Hematopoietic multipotent progenitor cell treated with erythropoietin and hydrocortisone succinate and interleukin-3 and kit ligand, for 17 days (in vitro differentiated cells): Measurements from ENCODE around the gene ELMO3.
A peak's percentile ranks its signal among the peaks of the same experiment; 100 is the strongest.

ENCODE experiments used
- DNase-seq: peaks from one replicate; pipeline ENCODE4 v3.0.0-alpha.2; 2015; ENCODE audit warnings: low spot score

The ELMO3 gene

GRCh38 chr16:67197704-67198103, 1.2 kb upstream of the ELMO3 start:
- no peak for DNase-seq

DNA sequence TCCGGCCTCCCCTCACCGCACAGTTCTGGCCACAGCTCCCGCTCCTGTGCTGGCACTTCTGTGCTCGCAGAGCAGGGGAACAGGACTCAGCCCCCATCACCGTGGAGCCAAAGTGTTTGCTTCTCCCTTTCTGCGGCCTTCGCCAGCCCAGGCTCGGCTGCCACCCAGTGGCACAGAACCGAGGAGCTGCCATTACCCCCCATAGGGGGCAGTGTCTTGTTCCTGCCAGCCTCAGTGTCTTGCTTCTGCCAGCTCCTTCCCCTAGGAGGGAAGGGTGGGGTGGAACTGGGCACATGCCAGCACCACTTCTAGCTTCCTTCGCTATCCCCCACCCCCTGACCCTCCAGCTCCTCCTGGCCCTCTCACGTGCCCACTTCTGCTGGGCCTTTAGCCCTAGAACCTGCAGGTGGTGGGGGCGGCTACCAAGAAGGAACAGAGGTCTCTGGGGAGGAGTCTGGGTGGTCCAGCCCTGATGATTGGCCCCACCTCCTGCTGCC, 645 bp upstream of the ELMO3 start:
- DNase-seq: peak; percentile 80

DNA sequence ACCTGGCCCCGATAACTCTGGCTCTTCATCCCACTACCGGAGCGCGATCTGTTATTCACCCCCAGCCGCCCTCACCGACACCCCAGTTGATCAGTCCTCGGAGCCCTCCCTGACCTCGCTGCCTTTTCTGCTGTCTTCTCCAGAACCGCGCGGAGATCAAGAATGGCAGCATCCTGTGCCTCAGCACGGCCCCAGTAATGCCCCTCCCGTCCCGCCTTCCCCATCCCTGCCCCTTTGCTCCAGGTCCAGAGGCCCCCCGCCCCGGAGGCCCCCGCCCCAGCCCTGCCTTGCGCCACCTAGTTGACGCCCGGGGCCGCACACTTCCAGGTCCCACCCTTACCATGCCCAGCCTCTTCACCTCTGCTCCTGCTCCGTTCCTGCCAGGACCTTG, 872 bp downstream of the ELMO3 start:
- DNase-seq: no peak

GRCh38 chr16:67200491-67200890, 1.6 kb downstream of the ELMO3 start:
- no peak for DNase-seq

GRCh38 chr16:67201411-67202345, 2.7 kb downstream of the ELMO3 start:
- no peak for DNase-seq

- no peak for DNase-seq
Observed at GRCh38 chr16:67202426-67202825, 3.5 kb downstream of the ELMO3 start.

GRCh38 chr16:67202956-67203493, 4.1 kb downstream of the ELMO3 start:
- no peak for DNase-seq

DNA sequence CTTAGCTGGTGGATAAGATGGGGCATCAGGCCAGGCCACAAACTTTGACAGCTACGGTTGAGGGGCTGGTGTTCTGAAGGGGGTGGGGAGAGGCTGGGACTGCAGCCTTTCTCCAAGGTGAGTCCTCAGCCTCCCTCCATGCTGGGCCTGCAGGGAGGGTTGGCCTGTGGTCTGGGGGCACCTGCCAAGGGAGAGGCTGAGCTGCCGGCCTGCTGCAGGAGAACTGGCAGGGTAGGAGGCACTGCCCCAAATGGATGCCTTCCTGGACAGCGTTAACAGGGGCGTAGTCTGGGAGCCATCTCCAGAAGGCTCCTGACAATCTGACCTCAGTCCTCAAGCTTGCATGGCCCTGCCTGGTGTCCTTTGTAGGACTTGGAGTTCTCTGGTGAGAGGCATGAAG, 5.1 kb downstream of the ELMO3 start:
- no peak for DNase-seq

DNA sequence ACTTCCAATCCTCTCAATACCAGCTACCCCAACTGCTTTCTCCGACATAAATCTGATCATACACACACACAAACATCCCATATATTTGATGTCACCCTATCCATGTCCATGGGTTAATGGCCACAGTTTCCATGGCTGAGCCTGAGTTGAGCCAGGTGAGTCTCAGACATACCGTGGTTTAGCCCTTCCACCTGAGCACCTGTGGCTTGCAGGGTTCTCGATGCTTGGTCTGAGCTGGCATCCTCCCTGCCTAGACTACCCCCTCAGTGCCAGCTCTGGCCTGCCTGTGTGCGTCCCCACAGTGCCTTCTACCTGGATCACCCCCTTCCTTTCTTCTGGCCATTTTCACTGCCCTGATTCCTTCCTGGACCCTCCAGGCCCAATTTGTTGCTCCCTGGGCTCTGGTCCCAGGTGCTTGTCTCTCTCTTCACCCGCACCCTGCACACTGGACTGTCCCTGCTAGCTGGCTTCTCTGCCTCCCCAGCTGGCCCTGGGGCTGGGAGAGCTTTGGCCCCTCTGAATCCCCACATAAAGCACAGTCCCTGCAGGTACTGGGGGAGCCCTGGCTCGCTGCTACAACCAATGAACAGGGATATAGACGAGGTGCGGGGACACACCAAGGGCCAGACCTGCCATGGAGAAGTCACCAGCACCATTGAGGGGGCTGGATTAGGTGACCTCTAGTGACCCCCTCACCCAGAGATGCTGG, 7.4 kb downstream of the ELMO3 start:
- DNase-seq: no peak

DNA sequence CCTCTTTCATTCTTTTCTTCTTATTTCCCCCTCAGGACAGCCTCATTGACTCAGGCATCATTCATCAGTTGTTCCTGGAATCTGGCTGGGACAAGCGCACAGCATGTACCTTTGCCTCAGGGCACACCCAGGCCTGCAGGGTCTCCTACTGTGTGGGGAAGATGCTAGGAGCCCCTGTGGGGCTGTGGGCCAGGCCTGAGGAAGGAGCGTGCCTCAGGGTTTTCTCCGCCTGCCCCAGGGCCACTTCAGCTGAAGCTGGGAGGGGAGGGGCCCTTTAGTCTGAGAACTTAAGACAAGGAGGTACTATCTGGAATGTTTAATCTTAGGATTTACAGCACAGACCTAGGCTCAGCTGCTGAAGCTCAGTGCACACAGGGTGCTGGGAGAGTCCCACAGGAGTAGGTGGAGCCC, 7.9 kb downstream of the ELMO3 start:
- DNase-seq: no peak

GRCh38 chr16:67207249-67208091, 8.5 kb downstream of the ELMO3 start:
- DNase-seq: peak; percentile 63

- no peak for DNase-seq
Observed at GRCh38 chr16:67208154-67208896, 9.4 kb downstream of the ELMO3 start.

- no peak for DNase-seq
Observed at GRCh38 chr16:67209565-67209964, 10.6 kb downstream of the ELMO3 start.

GRCh38 chr16:67210069-67210937, 11.4 kb downstream of the ELMO3 start:
- no peak for DNase-seq

DNA sequence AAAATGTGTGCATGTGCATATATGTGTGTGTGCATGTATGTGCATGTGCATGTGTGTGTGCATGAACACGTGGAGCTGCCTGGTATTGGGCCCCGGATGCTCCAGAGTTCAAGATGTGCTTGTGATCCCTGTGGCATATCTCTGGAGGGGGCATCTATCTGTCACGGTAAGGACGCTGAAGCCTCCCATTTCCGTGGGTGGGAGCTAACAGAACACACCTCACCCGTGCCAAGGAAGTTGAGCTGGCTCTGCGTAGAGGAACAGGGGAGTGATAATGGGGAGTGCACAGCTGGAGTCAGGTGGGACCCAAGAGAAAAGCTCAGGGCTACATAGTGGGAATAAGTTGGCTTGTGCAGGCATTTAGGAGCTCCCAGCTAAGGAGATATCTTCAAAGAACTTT, 12.7 kb downstream of the ELMO3 start:
- DNase-seq: no peak

- DNase-seq: no peak
Observed at GRCh38 chr16:67212766-67213165, 13.8 kb downstream of the ELMO3 start.

GRCh38 chr16:67213197-67214019, 14.5 kb downstream of the ELMO3 start:
- no peak for DNase-seq

DNA sequence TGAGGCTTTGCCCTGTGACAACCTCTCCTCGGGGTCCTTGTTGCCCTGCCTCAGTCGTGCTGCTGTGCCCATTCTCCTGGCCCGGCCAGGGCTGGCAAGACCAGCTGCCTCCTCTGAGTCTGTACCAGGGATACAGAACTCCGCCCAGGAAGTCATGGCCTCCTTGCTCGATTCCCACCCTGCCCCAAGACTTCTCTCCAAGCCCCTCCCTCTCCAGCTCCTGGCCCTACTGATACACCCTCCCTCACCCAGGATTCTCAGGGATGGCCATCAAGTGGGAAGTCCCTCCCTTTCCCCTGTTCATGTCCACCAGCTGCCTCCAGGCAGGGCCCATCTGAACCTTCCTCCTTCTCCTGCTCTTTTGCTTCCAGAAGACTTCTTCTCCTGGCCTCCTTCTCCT, 16.8 kb downstream of the ELMO3 start:
- no peak for DNase-seq
